Endothelial cell of umbilical vein (primary cell): ENCODE results near the gene PDE3A. TPM values are rescaled to one million over a fixed set of nuclear protein-coding genes. Genes with fewer than 3 reads are reported as not detected.

Source experiments
- BruUV-seq: library from RNA; stranded (reverse); fragments of 400-500 nt; replicated peaks from 2 replicates; lab custom pipeline; 2021; lab: Mats Ljungman, UMichigan
- CTCF ChIA-PET: fragments of 300-600, 350-600 bp; sonication (Branson Sonifier 250); formaldehyde crosslinking; loops from one replicate; lab custom pipeline; 2021; ENCODE audit warnings: antibody characterized with exemption, inconsistent platforms; lab: Charles Lee
- POLR2A ChIA-PET: fragments of 300-600, 350-600 bp; sonication (Branson Sonifier 250); formaldehyde crosslinking; loops from one replicate; lab custom pipeline; 2021; ENCODE audit warnings: antibody characterized with exemption, inconsistent platforms; lab: Charles Lee
- DNase-seq: peaks from one replicate; pipeline ENCODE4 v3.0.0-alpha.2; 2011; ENCODE audit warnings: low read depth, low spot score
- FAIRE-seq: peaks from 2 replicates; lab custom pipeline; 2011; peaks lifted over from hg19 to GRCh38; lab: Jason Lieb, UNC
- H2AFZ ChIP-seq: 2 replicates; pipeline ENCODE4 v1.6.0; 2012; ENCODE audit warnings: low read depth, low read length, control low read depth, inconsistent platforms
- H3K27ac ChIP-seq: 2 replicates; pipeline ENCODE4 v1.5.1; 2011; ENCODE audit warnings: low read depth, mild to moderate bottlenecking, control low read depth, low read length, moderate library complexity; ENCODE audit not compliant: insufficient read depth
- H3K27me3 ChIP-seq, 2 experiments: 2 replicates each; pipeline versions ENCODE4 v1.6.0 to v1.6.1; 2011; ENCODE audit warnings: low read length in 2 of 2, mixed read lengths in 1 of 2; ENCODE audit not compliant: control insufficient read depth in 2 of 2, insufficient read depth in 2 of 2
- H3K36me3 ChIP-seq, 2 experiments: 2 replicates in 1 of 2; 3 replicates in 1 of 2; pipeline ENCODE4 v1.5.1; 2011; ENCODE audit warnings: low read length in 2 of 2, mild to moderate bottlenecking in 1 of 2, moderate library complexity in 1 of 2; ENCODE audit not compliant: control insufficient read depth in 2 of 2, insufficient read depth in 2 of 2; ENCODE audit errors: extremely low read depth in 1 of 2
- H3K4me1 ChIP-seq: 3 replicates; pipeline ENCODE4 v1.5.1; 2011; ENCODE audit warnings: mild to moderate bottlenecking, low read length; ENCODE audit not compliant: control insufficient read depth, insufficient read depth; ENCODE audit errors: extremely low read depth
- H3K4me2 ChIP-seq: 2 replicates; pipeline ENCODE4 v1.6.1; 2011; ENCODE audit warnings: low read length, control low read depth, mixed read lengths; ENCODE audit not compliant: insufficient read depth
- H3K4me3 ChIP-seq, 3 experiments: fragments of 200-600 bp in 1 of 3; sonication (generic), shearing (Covaris generic) in 1 of 3; replicated peaks in 1 of 3; 2 replicates each; pipeline ENCODE4 v1.5.1; 2011 to 2016; ENCODE audit warnings: control low read depth in 3 of 3, low read length in 3 of 3, mild to moderate bottlenecking in 2 of 3, inconsistent platforms in 1 of 3, low read depth in 1 of 3, moderate library complexity in 1 of 3; ENCODE audit not compliant: insufficient read depth in 1 of 3
- H3K79me2 ChIP-seq: 2 replicates; pipeline ENCODE4 v1.6.0; 2012; ENCODE audit warnings: low read length, inconsistent platforms; ENCODE audit not compliant: control insufficient read depth, insufficient read depth
- H3K9ac ChIP-seq: replicated peaks from 2 replicates; pipeline ENCODE3; 2011; ENCODE audit warnings: low read length, control low read depth; ENCODE audit not compliant: insufficient read depth; ENCODE audit errors: extremely low read depth
- H3K9me1 ChIP-seq: replicated peaks from 3 replicates; pipeline ENCODE4 v1.6.0; 2011; ENCODE audit warnings: mild to moderate bottlenecking, low read length; ENCODE audit not compliant: control insufficient read depth, insufficient read depth; ENCODE audit errors: extremely low read depth
- H3K9me3 ChIP-seq: replicated peaks from 2 replicates; pipeline ENCODE4 v1.5.1; 2012; ENCODE audit warnings: low read length, inconsistent platforms; ENCODE audit not compliant: control insufficient read depth, insufficient read depth
- H4K20me1 ChIP-seq: replicated peaks from 2 replicates; pipeline ENCODE3; 2011; ENCODE audit warnings: mild to moderate bottlenecking, low read length; ENCODE audit not compliant: control insufficient read depth, insufficient read depth; ENCODE audit errors: extremely low read depth
- CTCF ChIP-seq, 2 donors: IDR thresholded peaks; 1 replicate in 1 of 2; 2 replicates in 1 of 2; pipeline ENCODE4 v1.5.1; 2011; ENCODE audit warnings: low read length in 2 of 2, mild to moderate bottlenecking in 2 of 2, moderate library complexity in 2 of 2, control low read depth in 1 of 2, inconsistent platforms in 1 of 2, low read depth in 1 of 2; ENCODE audit not compliant: insufficient read depth in 1 of 2; ENCODE audit errors: extremely low read depth in 1 of 2
- EZH2 ChIP-seq: IDR thresholded peaks from 2 replicates; pipeline ENCODE4 v1.6.1; 2012; ENCODE audit warnings: borderline replicate concordance, low read depth, mild to moderate bottlenecking, moderate library complexity, low read length, inconsistent platforms; ENCODE audit not compliant: severe bottlenecking
- FOS ChIP-seq: IDR thresholded peaks from 2 replicates; pipeline ENCODE4 v1.6.1; 2011; ENCODE audit warnings: mild to moderate bottlenecking, low read length, moderate library complexity, borderline replicate concordance; ENCODE audit not compliant: insufficient read depth
- GATA2 ChIP-seq: IDR thresholded peaks from 2 replicates; pipeline ENCODE4 v1.7.0; 2011; ENCODE audit warnings: low read depth, mild to moderate bottlenecking, moderate library complexity, mixed read lengths, low read length; ENCODE audit not compliant: insufficient read length, insufficient read depth
- JUN ChIP-seq: IDR thresholded peaks from 2 replicates; pipeline ENCODE4 v1.6.1; 2011; ENCODE audit warnings: borderline replicate concordance, low read depth; ENCODE audit not compliant: insufficient read length, insufficient read depth
- MAX ChIP-seq: IDR thresholded peaks from 2 replicates; pipeline ENCODE4 v1.6.1; 2011; ENCODE audit not compliant: insufficient read depth, insufficient read length
- MYC ChIP-seq: IDR thresholded peaks from one replicate; pipeline ENCODE4 v1.6.1; 2011; ENCODE audit warnings: mild to moderate bottlenecking, low read depth, low read length
- POLR2A ChIP-seq: IDR thresholded peaks from 2 replicates; pipeline ENCODE4 v1.6.1; 2012; ENCODE audit warnings: low read depth, mild to moderate bottlenecking, control low read depth, low read length
- POLR2AphosphoS5 ChIP-seq: IDR thresholded peaks from 2 replicates; pipeline ENCODE4 v1.6.1; 2012; ENCODE audit warnings: low read depth, mild to moderate bottlenecking, control low read depth, low read length, moderate library complexity; ENCODE audit not compliant: insufficient read depth
- dilution Hi-C: fragments of 300-500 bp; cut with MboI; formaldehyde crosslinking; loops from one replicate; pipeline ENCODE4 v1.15.0; 2019; ENCODE audit warnings: low sequenced_read_pairs; ENCODE audit not compliant: extremely low pct_ligation_motif_present
- intact Hi-C: fragments of 100-400 bp; cut with micrococcal nuclease; formaldehyde crosslinking; loops from one replicate; pipeline ENCODE4 v1.10.0; 2022
- polyA plus RNA-seq, 4 experiments: library from polyadenylated mRNA; depleted of rRNA in 3 of 4; stranded (reverse) in 3 of 4; unstranded in 1 of 4; fragments of >200 nt; gene quantifications; 2 replicates each; pipeline versions ENCODE4 v1.2.1 to v1.2.3, GENCODE V29; 2011 to 2012; ENCODE audit warnings: missing spikeins in 1 of 4
- total RNA-seq: library from RNA; stranded (reverse); gene quantifications from 2 replicates; pipeline ENCODE4 v1.2.3, GENCODE V29; 2021

PDE3A gene
- total and polyA plus RNA-seq, 2 donors (not counting 3 experiments of a cell fraction or from before 2014, with no cell fraction given) = 14.0 to 27.4 TPM

- no peaks in the 10 kb centered on the region for H3K27me3 ChIP-seq
- H3K9ac ChIP-seq = no peak overlapping the region
- FAIRE-seq (no peak), DNase-seq (no peak)
- H2AFZ ChIP-seq = no peak overlapping the region
- no peaks in the 10 kb centered on the region for H3K79me2 ChIP-seq
- POLR2A ChIA-PET = no interaction called here
- intact Hi-C loops = no loop called here
- CTCF ChIA-PET = interaction anchor here (1.0 to 1.5 kb wide), 4 partner anchors 9 to 40 kb away, joined by 3 to 4 read pairs (median 4); no protein-coding TSS in a partner anchor
- no TSS peak for BruUV-seq
- H3K4me2 ChIP-seq = no peak overlapping the region
- H3K36me3 ChIP-seq = no peaks in the 10 kb centered on the region
- dilution Hi-C loops = no loop called here
- no peaks in the 10 kb centered on the region for H3K9me1 ChIP-seq
- peaks cover 3% of the 10 kb centered on the region for H4K20me1 ChIP-seq
- H3K4me3 ChIP-seq = no peak overlapping the region
- TF ChIP-seq MAX (no peak), MYC (no peak), JUN (no peak), FOS (no peak), GATA2 (no peak), EZH2 (no peak), POLR2AphosphoS5 (no peak), POLR2A (no peak), CTCF (IDR thresholded peaks at IDR 0.05; ENCODE audit: extremely low read depth in 1 of 2, insufficient read depth in 1 of 2, low read depth in 1 of 2, low read length in 2 of 2) (no peak)
- H3K4me1 ChIP-seq = no peaks in the 10 kb centered on the region
- no peak overlapping the region for H3K27ac ChIP-seq
- no peaks in the 10 kb centered on the region for H3K9me3 ChIP-seq
These were observed 140.6 kb downstream of the PDE3A start for GRCh38 chr12:20508962-20509361.
